ENCODE data around the gene PKD1L1.

GRCh38 chr7:47796347-47796746 is 151.9 kb downstream of the PKD1L1 start:
- TF ChIP-seq TAF1 (IDR thresholded peaks at IDR 0.05; ENCODE audit: low read depth) (no peak), CTCF (IDR thresholded peaks at IDR 0.05; ENCODE audit: poor library complexity, severe bottlenecking) (no peak)

All from neural cell (in vitro differentiated cells).